ENCODE measurements around the gene PLPPR1.

Gene PLPPR1

DNA sequence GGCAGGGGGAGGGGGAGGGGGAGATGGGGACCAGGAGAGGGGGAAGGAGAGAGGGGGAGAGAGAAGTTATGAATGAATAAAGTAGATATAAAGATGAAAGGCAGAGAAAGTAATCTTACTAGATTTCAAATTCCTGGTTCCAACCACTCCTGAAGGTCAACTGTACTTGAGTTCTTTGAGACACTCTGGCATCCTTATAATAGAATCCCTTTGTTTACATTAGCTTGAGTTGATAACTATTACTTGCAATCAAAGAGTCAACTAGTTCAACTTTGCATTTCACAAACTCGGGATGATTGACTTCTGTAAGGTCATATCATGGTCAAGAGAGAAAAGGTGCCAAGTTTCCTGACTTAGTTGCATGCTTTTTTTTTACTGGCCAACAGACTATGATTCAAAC lies 314.1 kb downstream of the PLPPR1 start:
- no peak for DNase-seq (ENCODE audit: low read depth in 2 of 2)

DNA sequence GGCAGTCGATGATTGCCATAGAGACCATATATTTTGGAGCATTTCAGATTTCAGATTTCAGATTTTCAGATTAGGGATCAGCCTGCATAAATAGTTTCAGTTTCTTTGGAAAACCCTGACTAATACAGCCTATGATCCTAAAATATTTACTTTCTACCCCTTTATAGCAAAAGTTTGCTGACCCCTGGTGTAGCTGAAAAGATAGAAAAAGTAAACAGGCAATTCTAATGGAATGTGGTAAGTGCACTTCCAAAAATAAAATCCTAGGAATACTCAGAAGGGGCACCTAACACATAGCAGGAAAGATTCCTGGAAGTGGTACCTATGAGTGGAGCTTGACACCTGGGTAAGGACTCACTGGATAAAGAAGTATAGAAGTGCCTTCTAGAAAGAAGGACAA lies 321.8 kb downstream of the PLPPR1 start:
- DNase-seq (ENCODE audit: low read depth in 2 of 2) = no peak

GRCh38 chr9:101352892-101353463 lies 324.5 kb downstream of the PLPPR1 start:
- DNase-seq (ENCODE audit: low read depth in 2 of 2) = no peak

DNA sequence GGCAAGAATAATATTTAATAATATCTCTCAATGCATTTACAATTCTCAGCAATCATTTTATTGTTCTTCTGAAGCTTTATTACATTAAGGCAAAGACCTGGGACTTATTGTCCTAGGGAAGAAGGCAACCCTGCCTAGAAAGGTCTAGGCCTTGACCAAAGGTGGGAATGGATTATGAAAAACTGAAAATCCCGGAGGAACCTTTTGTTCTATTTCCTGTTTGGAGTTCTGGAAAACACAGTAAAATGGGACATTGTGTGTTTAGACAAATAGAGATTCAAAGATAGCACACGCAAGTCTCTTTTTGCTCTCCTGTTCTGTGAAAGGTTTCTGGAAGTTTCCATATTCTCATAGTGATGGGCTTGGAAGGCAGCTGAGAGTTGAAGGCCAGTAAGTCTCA lies 325.2 kb downstream of the PLPPR1 start:
- no peak for DNase-seq (ENCODE audit: low read depth in 2 of 2)

GRCh38 chr9:101354143-101354764 lies 325.7 kb downstream of the PLPPR1 start:
- no peak for DNase-seq (ENCODE audit: low read depth in 2 of 2)

GRCh38 chr9:101354765-101355708 lies 326.5 kb downstream of the PLPPR1 start:
- no peak for DNase-seq (ENCODE audit: low read depth in 2 of 2)

- DNase-seq (ENCODE audit: low read depth in 2 of 2) = no peak
Observed at GRCh38 chr9:101356619-101357018, 328.1 kb downstream of the PLPPR1 start.

DNA sequence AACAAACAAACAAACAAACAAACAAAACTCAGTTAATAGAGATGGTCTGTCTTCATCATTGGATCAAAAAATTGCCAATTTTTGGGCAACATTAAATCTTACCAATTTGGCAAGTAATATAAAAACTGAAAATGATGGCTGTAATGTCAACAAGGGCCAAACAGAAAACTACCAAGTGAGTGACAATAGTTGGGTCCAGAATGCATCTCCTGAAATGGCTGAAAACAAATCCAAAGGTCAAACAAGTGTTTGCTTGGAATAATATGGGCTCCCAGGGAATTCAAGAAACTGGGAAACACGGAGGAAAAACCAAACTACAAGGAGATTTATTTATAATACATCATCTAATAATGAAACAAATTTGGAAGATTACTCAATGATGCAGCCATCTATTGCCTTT lies 331.2 kb downstream of the PLPPR1 start:
- no peak for DNase-seq (ENCODE audit: low read depth in 2 of 2)

DNA sequence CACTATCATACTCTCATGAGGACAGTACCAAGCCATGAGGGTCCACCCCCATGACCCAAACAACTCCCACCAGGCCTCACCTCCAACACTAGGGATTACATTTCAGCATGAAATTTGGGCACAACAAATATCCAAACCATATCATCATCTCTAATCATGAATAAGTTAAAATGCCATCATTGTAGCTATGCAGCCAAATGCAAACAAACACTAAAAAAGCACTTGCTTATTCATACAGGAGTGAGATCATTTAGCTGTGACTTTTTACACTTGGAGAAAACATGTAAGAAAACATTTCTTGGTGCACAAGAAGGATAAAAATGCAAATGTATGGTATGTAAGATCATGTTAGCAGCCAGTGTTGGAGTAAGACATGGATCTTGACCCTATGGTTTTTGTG lies 332.1 kb downstream of the PLPPR1 start:
- no peak for DNase-seq (ENCODE audit: low read depth in 2 of 2)

DNA sequence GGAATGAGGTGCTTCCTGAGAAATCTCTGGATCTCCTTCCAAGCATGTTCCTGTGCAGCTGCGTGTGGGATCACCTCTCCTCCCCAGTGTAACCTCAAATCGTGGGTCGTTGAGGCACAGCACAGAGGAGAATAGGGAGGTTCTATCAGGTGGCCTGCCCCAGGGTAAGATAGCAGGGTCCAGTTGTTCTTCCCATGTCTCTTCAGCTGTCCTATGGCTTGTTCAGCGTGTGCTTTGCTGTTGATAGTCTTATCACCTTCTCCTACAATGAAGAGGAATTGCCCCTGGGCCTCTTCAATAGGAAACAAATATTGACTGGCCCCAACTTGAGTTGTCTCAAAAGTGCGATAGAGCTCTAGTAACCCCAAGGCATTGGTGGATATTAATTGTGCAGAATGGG lies 333.9 kb downstream of the PLPPR1 start:
- DNase-seq (ENCODE audit: low read depth in 2 of 2) = no peak

- no peak for DNase-seq (ENCODE audit: low read depth in 2 of 2)
Observed at GRCh38 chr9:101365181-101365580, 336.7 kb downstream of the PLPPR1 start.

DNA sequence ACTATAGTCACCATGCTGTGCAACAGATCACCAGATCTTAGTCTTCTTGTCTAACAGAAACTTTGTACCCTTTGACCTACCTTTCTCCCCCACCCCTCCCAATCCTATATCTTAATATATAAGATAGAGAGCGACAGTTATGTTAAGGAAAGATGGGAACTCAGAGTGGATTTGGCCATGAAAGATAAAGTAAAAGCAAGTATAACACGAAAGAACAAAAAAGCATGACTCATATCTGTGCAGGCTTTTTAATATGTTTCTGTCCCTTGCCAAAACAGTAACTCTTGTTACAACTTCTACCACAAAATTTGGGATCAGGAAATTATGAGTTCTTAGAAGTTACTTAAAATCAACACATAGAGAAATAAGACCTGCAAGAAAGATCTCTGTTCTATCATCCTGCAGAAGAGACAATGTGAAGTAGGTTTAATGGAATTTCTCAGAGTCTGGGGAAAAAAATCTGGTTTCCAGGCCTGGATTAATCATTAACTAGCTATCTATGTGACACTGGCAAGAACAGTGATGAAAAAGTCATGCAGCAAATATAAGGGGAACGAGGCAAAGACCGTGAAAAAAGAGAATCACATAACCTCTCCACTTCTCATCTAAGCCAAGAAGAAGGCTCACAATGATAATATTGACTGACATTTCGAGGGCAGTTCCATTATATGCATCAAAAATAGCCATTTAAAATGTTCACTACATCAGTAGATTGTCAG lies 337.7 kb downstream of the PLPPR1 start:
- DNase-seq (ENCODE audit: low read depth in 2 of 2) = no peak

DNA sequence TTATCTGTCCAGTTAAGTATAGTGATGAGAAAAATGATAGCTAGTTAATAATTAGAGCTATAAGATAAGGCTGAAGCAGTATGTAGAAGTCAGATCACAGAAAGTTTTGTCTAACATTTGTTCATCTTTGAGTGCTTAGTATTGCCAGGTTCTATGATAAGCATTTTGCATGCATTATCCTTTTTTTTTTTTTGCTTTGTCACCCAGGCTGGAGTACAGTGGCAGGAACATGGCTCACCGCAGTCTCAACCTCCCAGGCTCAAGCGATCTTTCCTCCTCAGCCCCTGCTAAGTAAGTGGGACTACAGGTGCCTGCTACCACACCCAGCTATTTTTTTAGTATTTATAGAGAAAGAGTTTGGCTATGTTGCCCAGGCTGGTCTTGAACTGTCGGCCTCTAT lies 338.8 kb downstream of the PLPPR1 start:
- no peak for DNase-seq (ENCODE audit: low read depth in 2 of 2)

- no peak for DNase-seq (ENCODE audit: low read depth in 2 of 2)
Observed at GRCh38 chr9:101369286-101369685, 340.8 kb downstream of the PLPPR1 start.

- no peak for DNase-seq (ENCODE audit: low read depth in 2 of 2)
Observed at GRCh38 chr9:101369884-101370531, 341.5 kb downstream of the PLPPR1 start.

GRCh38 chr9:101371813-101372212 lies 343.3 kb downstream of the PLPPR1 start:
- no peak for DNase-seq (ENCODE audit: low read depth in 2 of 2)

DNA sequence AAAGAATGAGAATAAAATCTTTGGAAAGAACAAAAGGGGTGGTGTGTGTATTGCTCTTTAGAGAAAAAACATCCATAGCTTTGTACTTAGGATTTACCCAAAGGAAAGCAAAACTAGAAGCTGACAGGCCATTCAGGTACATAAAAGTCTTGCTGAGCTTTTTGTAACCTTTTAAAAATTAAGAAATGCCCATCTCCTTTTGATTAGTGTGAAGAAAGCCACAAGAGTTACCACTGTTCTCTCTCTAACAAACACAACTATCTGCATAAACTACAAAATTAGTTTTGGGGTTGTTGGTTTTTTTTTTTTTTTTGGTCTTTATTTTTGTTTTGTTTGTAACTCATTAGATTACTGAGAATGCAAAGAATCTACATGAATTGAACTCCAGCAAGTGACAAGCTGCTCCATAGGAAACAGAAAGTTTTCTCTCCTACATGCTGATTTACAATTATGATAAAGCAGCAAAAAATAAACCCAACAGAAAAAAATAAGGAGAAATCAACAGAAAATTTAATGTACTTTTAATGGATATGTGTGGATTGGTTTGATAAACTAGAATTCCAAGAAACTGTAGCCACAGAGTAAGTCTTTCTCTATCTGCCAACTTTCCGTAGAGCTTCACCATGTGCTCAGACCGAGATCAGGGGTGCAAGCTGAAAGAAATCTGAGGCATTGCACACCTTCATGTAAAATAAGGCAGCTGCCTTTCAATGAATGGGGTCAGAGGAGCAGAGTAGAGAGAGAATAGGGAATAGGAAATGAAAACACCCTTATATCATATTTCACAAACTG lies 344.0 kb downstream of the PLPPR1 start:
- DNase-seq (ENCODE audit: low read depth in 2 of 2) = no peak

All from stimulated activated CD8-positive, alpha-beta memory T cell treated with anti-CD3 and anti-CD28 coated beads, Interleukin-7, amount 100 ng/mL, for 1 hour (primary cell).